Measurements from ENCODE around the gene CDV3. TPM values are rescaled to one million over a fixed set of nuclear protein-coding genes. Genes with fewer than 3 reads are reported as not detected.

Gene CDV3
- total and polyA plus RNA-seq, 9 of the 15 experiments (the other 6 are each of a cell fraction or from before 2014, with no cell fraction given): 72.3 to 273 (median 116) TPM

DNA sequence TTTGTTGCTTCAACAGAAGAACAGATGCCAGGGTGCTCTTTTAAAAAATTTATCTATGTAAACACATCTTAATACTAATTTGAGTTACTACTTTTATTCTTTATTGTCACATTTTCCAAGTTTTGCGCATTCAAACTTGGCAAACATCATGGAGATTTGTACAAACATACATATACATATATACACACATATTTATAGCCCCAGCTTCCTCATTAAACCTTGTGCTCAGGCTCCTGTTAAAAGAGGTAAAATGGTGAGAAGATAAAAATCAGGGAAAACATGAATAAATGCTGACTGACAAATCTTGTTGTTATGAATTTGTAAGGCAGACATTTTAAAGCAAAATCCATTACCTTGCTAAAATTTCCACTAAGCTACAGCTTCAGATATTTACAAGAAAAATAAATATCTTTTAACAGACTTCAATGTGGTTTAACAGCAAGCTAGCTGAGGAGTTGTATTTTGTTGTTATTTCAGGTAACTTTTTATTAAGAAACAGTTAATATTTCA lies 27.1 kb downstream of the CDV3 start (continued):
- TF ChIP-seq, protein P1, sequence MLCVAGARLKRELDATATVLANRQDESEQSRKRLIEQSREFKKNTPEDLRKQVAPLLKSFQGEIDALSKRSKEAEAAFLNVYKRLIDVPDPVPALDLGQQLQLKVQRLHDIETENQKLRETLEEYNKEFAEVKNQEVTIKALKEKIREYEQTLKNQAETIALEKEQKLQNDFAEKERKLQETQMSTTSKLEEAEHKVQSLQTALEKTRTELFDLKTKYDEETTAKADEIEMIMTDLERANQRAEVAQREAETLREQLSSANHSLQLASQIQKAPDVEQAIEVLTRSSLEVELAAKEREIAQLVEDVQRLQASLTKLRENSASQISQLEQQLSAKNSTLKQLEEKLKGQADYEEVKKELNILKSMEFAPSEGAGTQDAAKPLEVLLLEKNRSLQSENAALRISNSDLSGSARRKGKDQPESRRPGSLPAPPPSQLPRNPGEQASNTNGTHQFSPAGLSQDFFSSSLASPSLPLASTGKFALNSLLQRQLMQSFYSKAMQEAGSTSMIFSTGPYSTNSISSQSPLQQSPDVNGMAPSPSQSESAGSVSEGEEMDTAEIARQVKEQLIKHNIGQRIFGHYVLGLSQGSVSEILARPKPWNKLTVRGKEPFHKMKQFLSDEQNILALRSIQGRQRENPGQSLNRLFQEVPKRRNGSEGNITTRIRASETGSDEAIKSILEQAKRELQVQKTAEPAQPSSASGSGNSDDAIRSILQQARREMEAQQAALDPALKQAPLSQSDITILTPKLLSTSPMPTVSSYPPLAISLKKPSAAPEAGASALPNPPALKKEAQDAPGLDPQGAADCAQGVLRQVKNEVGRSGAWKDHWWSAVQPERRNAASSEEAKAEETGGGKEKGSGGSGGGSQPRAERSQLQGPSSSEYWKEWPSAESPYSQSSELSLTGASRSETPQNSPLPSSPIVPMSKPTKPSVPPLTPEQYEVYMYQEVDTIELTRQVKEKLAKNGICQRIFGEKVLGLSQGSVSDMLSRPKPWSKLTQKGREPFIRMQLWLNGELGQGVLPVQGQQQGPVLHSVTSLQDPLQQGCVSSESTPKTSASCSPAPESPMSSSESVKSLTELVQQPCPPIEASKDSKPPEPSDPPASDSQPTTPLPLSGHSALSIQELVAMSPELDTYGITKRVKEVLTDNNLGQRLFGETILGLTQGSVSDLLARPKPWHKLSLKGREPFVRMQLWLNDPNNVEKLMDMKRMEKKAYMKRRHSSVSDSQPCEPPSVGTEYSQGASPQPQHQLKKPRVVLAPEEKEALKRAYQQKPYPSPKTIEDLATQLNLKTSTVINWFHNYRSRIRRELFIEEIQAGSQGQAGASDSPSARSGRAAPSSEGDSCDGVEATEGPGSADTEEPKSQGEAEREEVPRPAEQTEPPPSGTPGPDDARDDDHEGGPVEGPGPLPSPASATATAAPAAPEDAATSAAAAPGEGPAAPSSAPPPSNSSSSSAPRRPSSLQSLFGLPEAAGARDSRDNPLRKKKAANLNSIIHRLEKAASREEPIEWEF (CRISPR knock-in tag; IDR thresholded peaks at IDR 0.05): no peak

DNA sequence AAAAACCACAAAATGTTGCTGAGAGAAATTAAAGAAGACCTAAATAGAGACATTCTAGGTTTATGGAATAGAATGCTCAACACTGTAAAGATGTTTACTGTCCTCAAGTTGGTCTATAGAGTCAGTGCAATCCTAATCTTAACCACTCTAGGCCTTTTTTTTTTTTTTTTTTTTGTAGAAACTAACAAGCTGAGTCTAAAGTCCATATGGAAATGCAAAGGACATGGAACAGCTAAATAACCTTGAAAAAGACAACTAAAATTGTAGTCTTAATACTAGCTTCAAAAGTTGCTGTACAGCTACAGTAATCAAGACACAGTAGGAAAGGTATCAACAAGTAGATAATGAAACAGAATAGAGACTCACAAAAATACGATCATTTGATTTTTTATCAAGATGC lies 32.9 kb downstream of the CDV3 start:
- 91% methylated on average over 1 of the region's 1 CpG for WGBS (ENCODE audit: insufficient coverage, low coverage, missing lambda C conversion rate)
- H3K36me3 ChIP-seq (ENCODE audit: control insufficient read depth, insufficient read depth, low read length): peaks cover 68% of the 10 kb centered on the region
- no peak for FAIRE-seq
- in situ Hi-C loops (cut with MboI): no loop called here
- no peak for ATAC-seq
- no peak overlapping the region for H3K4me3 ChIP-seq
- no TSS peak for BruUV-seq (replicated peaks)
- no peaks in the 10 kb centered on the region for H3K4me1 ChIP-seq (replicated peaks in 1 of 2; ENCODE audit: control insufficient read depth in 2 of 2, insufficient read depth in 2 of 2, low read length in 2 of 2)
- no peaks in the 10 kb centered on the region for H4K20me1 ChIP-seq (replicated peaks; ENCODE audit: control insufficient read depth, insufficient read depth, low read length)
- no peaks in the 10 kb centered on the region for H3K9me3 ChIP-seq (replicated peaks; ENCODE audit: control insufficient read depth, insufficient read depth, low read depth, low read length)
- H3K9me1 ChIP-seq (ENCODE audit: control insufficient read depth, insufficient read depth, low read length): no peaks in the 10 kb centered on the region
- no peaks in the 10 kb centered on the region for H3K79me2 ChIP-seq (ENCODE audit: control insufficient read depth, insufficient read depth, low read length)
- intact Hi-C loops (cut with micrococcal nuclease): no loop called here
- ChIA-PET POLR2A (interaction anchor here (1.0 kb wide), 1 partner anchor 24 kb away, joined by 3 read pairs; no protein-coding TSS in a partner anchor), CTCF (ENCODE audit: low intra/inter-chr PET ratio) (no interaction called here)
- H2AFZ ChIP-seq (ENCODE audit: low read depth, low read length): no peak overlapping the region
- no peak overlapping the region for H3K4me2 ChIP-seq (ENCODE audit: insufficient read depth, low read length)
- no peaks in the 10 kb centered on the region for H3K27me3 ChIP-seq (ENCODE audit: control insufficient read depth in 2 of 2, insufficient read depth in 2 of 2, low read length in 2 of 2)
- H3K9ac ChIP-seq (ENCODE audit: insufficient read depth in 1 of 2, low read depth in 2 of 2, low read length in 2 of 2): no peak overlapping the region
- no peak overlapping the region for H3K27ac ChIP-seq (ENCODE audit: extremely low read depth, low read depth, low read length)
- no peak for DNase-seq (ENCODE audit: extremely low read depth in 1 of 4, low spot score in 3 of 4)
- no peak for TF ChIP-seq TEAD1 (CRISPR knock-in tag; IDR thresholded peaks at IDR 0.05)
- TF ChIP-seq ZNF589 (CRISPR knock-in tag; IDR thresholded peaks at IDR 0.05; ENCODE audit: low read depth): no peak
- TF ChIP-seq PRPF4 (IDR thresholded peaks at IDR 0.05; ENCODE audit: insufficient read depth, low read depth, low read length, poor library complexity, severe bottlenecking): no peak
- TF ChIP-seq CCAR2 (IDR thresholded peaks at IDR 0.05; ENCODE audit: low read depth, low read length): no peak
- TF ChIP-seq SIN3A (IDR thresholded peaks at IDR 0.05; ENCODE audit: borderline replicate concordance in 2 of 2, control insufficient read depth in 1 of 2, low read depth in 2 of 2, low read length in 2 of 2): no peak
- TF ChIP-seq CBX5 (IDR thresholded peaks at IDR 0.05; ENCODE audit: borderline replicate concordance, low read depth): no peak
- TF ChIP-seq ZNF584 (CRISPR knock-in tag; IDR thresholded peaks at IDR 0.05; ENCODE audit: low read depth): no peak
- TF ChIP-seq, protein P2, sequence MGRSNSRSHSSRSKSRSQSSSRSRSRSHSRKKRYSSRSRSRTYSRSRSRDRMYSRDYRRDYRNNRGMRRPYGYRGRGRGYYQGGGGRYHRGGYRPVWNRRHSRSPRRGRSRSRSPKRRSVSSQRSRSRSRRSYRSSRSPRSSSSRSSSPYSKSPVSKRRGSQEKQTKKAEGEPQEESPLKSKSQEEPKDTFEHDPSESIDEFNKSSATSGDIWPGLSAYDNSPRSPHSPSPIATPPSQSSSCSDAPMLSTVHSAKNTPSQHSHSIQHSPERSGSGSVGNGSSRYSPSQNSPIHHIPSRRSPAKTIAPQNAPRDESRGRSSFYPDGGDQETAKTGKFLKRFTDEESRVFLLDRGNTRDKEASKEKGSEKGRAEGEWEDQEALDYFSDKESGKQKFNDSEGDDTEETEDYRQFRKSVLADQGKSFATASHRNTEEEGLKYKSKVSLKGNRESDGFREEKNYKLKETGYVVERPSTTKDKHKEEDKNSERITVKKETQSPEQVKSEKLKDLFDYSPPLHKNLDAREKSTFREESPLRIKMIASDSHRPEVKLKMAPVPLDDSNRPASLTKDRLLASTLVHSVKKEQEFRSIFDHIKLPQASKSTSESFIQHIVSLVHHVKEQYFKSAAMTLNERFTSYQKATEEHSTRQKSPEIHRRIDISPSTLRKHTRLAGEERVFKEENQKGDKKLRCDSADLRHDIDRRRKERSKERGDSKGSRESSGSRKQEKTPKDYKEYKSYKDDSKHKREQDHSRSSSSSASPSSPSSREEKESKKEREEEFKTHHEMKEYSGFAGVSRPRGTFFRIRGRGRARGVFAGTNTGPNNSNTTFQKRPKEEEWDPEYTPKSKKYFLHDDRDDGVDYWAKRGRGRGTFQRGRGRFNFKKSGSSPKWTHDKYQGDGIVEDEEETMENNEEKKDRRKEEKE (IDR thresholded peaks at IDR 0.05; ENCODE audit: borderline replicate concordance in 1 of 2, control insufficient read depth in 1 of 2, low read depth in 2 of 2, low read length in 1 of 2): no peak
